GM12865 (cell line): Measurements from ENCODE around the gene AMPH.

ENCODE experiments used
- DNase-seq: peaks from one replicate; pipeline ENCODE4 v3.0.0; 2010; ENCODE audit warnings: low read depth
- H3K4me3 ChIP-seq: 2 replicates; pipeline ENCODE4 v1.5.1; 2011; ENCODE audit warnings: mild to moderate bottlenecking, low read depth, low read length, control low read depth
- CTCF ChIP-seq: IDR thresholded peaks from 2 replicates; pipeline ENCODE4 v1.5.1; 2011; ENCODE audit warnings: low read length, control low read depth, low read depth, inconsistent platforms; ENCODE audit not compliant: insufficient read depth; ENCODE audit errors: missing control alignments

AMPH gene

GRCh38 chr7:38428041-38428440, 203.1 kb downstream of the AMPH start:
- no peak for TF ChIP-seq CTCF
- no peak for DNase-seq
- no peak overlapping the region for H3K4me3 ChIP-seq

GRCh38 chr7:38427279-38427955, 203.8 kb downstream of the AMPH start:
- no peak for DNase-seq
- no peak for TF ChIP-seq CTCF
- no peak overlapping the region for H3K4me3 ChIP-seq

GRCh38 chr7:38425509-38425908, 205.7 kb downstream of the AMPH start:
- H3K4me3 ChIP-seq: no peak overlapping the region
- no peak for TF ChIP-seq CTCF
- DNase-seq: no peak

- TF ChIP-seq CTCF: no peak
- H3K4me3 ChIP-seq: no peak overlapping the region
- DNase-seq: no peak
Observed at GRCh38 chr7:38424750-38425463, 206.3 kb downstream of the AMPH start.

GRCh38 chr7:38413784-38414183, 217.4 kb downstream of the AMPH start:
- peak; percentile 9 for DNase-seq
- TF ChIP-seq CTCF: no peak
- H3K4me3 ChIP-seq: no peak overlapping the region

GRCh38 chr7:38411404-38411803, 219.8 kb downstream of the AMPH start:
- peak; percentile 43 for DNase-seq
- TF ChIP-seq CTCF: peak; percentile 28

More at GRCh38 chr7:38411404-38411803, 219.8 kb downstream of the AMPH start:
- no peak overlapping the region for H3K4me3 ChIP-seq
